DOHH2 (cell line): ENCODE measurements around the gene PHOSPHO1.
"Not testable (repeated sequence)": the region's sequence is repeated elsewhere in the genome, so short reads cannot be mapped to it uniquely, and the experiment has no call there.

ENCODE experiments used
- H3F3A ChIP-seq: fragments of 200-600 bp; sonication (generic), shearing (Covaris generic); 2 replicates; pipeline ENCODE4 v1.6.0; 2016; ENCODE audit warnings: antibody characterized with exemption, mild to moderate bottlenecking; ENCODE audit not compliant: control insufficient read depth, insufficient read depth
- H3K27ac ChIP-seq: fragments of 200-600 bp; sonication (generic); 2 replicates; pipeline ENCODE4 v1.5.1; 2014; ENCODE audit warnings: low read depth, mild to moderate bottlenecking, low read length, moderate library complexity
- H3K27me3 ChIP-seq: fragments of 200-600 bp; sonication (generic); 2 replicates; pipeline ENCODE4 v1.6.1; 2014; ENCODE audit warnings: mild to moderate bottlenecking, low read length, mixed read lengths; ENCODE audit not compliant: control insufficient read depth
- H3K36me3 ChIP-seq: fragments of 200-600 bp; sonication (generic); 2 replicates; pipeline ENCODE4 v1.6.1; 2014; ENCODE audit warnings: mild to moderate bottlenecking, low read length, moderate library complexity, mixed read lengths; ENCODE audit not compliant: control insufficient read depth
- H3K4me1 ChIP-seq: fragments of 200-600 bp; sonication (generic); 2 replicates; pipeline ENCODE4 v1.6.1; 2014; ENCODE audit warnings: mild to moderate bottlenecking, low read length, mixed read lengths; ENCODE audit not compliant: control insufficient read depth
- H3K4me2 ChIP-seq: fragments of 200-600 bp; sonication (generic); 2 replicates; pipeline ENCODE4 v1.6.0; 2014; ENCODE audit warnings: mild to moderate bottlenecking, low read length, moderate library complexity
- H3K4me3 ChIP-seq: fragments of 200-600 bp; sonication (generic); 2 replicates; pipeline ENCODE4 v1.5.1; 2014; ENCODE audit warnings: mild to moderate bottlenecking, low read length, mixed read lengths
- H3K79me2 ChIP-seq: fragments of 200-600 bp; sonication (generic); 2 replicates; pipeline ENCODE4 v1.6.1; 2014; ENCODE audit warnings: mild to moderate bottlenecking, low read length, mixed read lengths; ENCODE audit not compliant: control insufficient read depth
- H3K9me2 ChIP-seq: fragments of 200-600 bp; sonication (generic); replicated peaks from 2 replicates; pipeline ENCODE4 v1.6.1; 2014; ENCODE audit warnings: mild to moderate bottlenecking, low read length, mixed read lengths; ENCODE audit not compliant: control insufficient read depth
- H3K9me3 ChIP-seq: fragments of 200-600 bp; sonication (generic); 2 replicates; pipeline ENCODE4 v1.6.1; 2014; ENCODE audit warnings: antibody characterized with exemption, low read length, mixed read lengths; ENCODE audit not compliant: control insufficient read depth, insufficient read depth
- H4K20me1 ChIP-seq: fragments of 200-600 bp; sonication (generic); 2 replicates; pipeline ENCODE4 v1.6.0; 2014; ENCODE audit warnings: low read depth, mild to moderate bottlenecking, antibody characterized with exemption, low read length, moderate library complexity; ENCODE audit not compliant: control insufficient read depth, insufficient read depth
- EZH2phosphoT487 ChIP-seq: fragments of 200-600 bp; sonication (generic); IDR thresholded peaks from 2 replicates; pipeline ENCODE4 v1.6.1; 2017; ENCODE audit warnings: borderline replicate concordance, mild to moderate bottlenecking, antibody characterized with exemption, low read length, moderate library complexity, mixed read lengths
- TF ChIP-seq, protein P1 (sequence below): fragments of 200-600 bp; sonication (generic); IDR thresholded peaks from one replicate; pipeline ENCODE4 v1.5.1; 2014; ENCODE audit warnings: antibody characterized with exemption, mild to moderate bottlenecking, low read depth, low read length; ENCODE audit not compliant: poor library complexity, severe bottlenecking

PHOSPHO1 gene

DNA sequence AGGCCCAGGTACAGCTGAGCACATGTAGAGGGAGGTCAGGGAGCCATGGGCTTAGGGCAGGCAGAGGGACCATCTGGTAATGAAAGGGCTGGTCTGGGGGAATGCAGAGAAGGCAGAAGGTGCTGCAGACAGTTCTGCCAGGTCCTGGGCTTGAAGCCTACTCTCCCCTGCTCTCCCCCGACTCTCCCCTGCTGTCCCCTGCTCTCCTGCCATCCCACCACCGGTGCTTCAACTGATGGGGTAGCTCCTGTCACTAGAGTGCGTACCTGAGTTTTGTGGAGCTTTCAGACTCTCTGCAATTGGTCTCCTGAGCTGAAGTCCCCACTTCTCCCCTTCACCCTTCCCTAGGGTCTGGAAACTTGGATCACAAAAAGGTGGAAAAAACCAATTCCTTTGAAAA, 37.3 kb upstream of the PHOSPHO1 start:
- H3K27me3 ChIP-seq: peaks cover 5% of the 10 kb centered on the region; the same call in 1 of the 2 replicates
- H3K9me2 ChIP-seq: no peaks in the 10 kb centered on the region
- H3K36me3 ChIP-seq: no peaks in the 10 kb centered on the region
- no peaks in the 10 kb centered on the region for H3K4me1 ChIP-seq
- H3K9me3 ChIP-seq: no peaks in the 10 kb centered on the region
- no peak overlapping the region for H3K4me2 ChIP-seq
- no peaks in the 10 kb centered on the region for H3K79me2 ChIP-seq
- no peaks in the 10 kb centered on the region for H4K20me1 ChIP-seq
- no peak overlapping the region for H3K4me3 ChIP-seq
- H3K27ac ChIP-seq: no peak overlapping the region
- no peaks in the 10 kb centered on the region for H3F3A ChIP-seq
- TF ChIP-seq, protein P1, sequence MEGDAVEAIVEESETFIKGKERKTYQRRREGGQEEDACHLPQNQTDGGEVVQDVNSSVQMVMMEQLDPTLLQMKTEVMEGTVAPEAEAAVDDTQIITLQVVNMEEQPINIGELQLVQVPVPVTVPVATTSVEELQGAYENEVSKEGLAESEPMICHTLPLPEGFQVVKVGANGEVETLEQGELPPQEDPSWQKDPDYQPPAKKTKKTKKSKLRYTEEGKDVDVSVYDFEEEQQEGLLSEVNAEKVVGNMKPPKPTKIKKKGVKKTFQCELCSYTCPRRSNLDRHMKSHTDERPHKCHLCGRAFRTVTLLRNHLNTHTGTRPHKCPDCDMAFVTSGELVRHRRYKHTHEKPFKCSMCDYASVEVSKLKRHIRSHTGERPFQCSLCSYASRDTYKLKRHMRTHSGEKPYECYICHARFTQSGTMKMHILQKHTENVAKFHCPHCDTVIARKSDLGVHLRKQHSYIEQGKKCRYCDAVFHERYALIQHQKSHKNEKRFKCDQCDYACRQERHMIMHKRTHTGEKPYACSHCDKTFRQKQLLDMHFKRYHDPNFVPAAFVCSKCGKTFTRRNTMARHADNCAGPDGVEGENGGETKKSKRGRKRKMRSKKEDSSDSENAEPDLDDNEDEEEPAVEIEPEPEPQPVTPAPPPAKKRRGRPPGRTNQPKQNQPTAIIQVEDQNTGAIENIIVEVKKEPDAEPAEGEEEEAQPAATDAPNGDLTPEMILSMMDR: no peak
- no peak for TF ChIP-seq EZH2phosphoT487

DNA sequence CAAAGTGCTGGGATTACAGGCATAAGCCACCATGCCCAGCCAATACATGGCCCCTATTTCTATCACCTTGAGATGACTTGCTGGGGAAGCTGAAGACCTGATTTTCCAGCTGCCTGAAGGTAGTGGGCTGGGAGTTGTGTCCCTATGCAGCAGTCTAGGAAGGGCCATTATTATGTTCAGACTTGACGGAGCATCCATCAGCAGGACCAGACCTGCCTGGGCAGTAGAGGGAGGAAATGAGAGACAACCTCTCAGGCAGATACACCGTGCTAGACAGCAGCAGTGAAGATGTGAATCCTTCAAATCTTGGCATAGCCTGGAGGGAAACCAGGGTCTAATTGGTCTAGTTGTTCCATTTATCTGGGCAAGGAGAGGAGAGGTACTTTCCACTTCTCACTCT, 35.6 kb upstream of the PHOSPHO1 start:
- Histone ChIP-seq H3F3A (no peaks in the 10 kb centered on the region), H3K4me2 (no peak overlapping the region), H3K4me3 (no peak overlapping the region), H3K9me3 (no peaks in the 10 kb centered on the region), H3K36me3 (no peaks in the 10 kb centered on the region), H3K79me2 (no peaks in the 10 kb centered on the region), H3K9me2 (no peaks in the 10 kb centered on the region), H4K20me1 (no peaks in the 10 kb centered on the region), H3K27me3 (peaks cover 6% of the 10 kb centered on the region), H3K4me1 (no peaks in the 10 kb centered on the region), H3K27ac (no peak overlapping the region)
- no peak for TF ChIP-seq EZH2phosphoT487
- TF ChIP-seq, protein P1: no peak

DNA sequence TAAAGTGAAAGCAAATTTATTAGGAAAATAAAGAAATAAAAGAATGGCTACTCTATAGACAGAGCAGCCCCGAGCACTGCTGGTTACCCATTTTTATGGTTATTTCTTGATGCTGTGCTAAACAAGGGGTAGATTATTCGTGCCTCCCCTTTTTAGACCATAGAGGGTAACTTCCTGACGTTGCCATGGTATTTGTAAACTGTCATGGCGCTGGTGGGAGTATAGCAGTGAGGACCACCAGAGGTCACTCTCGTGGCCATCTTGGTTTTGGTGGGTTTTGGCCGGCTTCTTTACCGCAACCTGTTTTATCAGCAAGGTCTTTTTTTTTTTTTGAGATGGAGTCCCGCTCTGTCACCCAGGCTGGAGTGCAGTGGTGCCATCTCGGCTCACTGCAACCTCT, 31.0 kb upstream of the PHOSPHO1 start:
- H3K79me2 ChIP-seq, H3K9me3 ChIP-seq, H4K20me1 ChIP-seq, H3K27ac ChIP-seq, H3K36me3 ChIP-seq, H3K9me2 ChIP-seq, H3K4me3 ChIP-seq, H3K4me2 ChIP-seq, H3F3A ChIP-seq: not testable (repeated sequence)
- Histone ChIP-seq H3K4me1 (peaks cover 12% of the 10 kb centered on the region), H3K27me3 (peaks cover 15% of the 10 kb centered on the region)

DNA sequence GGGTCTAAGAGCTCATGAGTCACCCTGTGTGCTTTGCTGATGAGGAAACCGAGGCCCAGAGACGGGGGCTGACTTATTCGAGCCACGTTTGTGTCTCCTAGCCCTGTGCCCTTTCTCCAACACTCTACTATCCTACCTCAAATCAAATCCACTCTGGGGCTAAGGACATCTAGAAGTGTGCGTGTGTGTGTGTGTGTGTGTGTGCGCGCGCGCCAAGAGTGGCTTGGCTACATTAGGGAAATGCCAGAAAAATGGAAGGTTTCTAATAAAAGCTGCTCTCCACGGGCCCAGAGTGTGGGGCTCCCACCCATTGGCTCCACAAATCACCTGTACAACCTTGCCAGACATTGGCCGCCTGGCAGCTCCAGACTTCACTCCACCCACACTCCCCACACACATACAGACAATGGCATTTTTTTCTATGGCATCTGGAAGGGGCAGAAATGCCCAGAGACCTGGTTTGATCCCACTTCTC, 30.3 kb upstream of the PHOSPHO1 start:
- TF ChIP-seq EZH2phosphoT487: no peak
- TF ChIP-seq, protein P1: no peak
- Histone ChIP-seq H3K4me3 (peak overlapping the region; percentile 60), H3F3A (no peaks in the 10 kb centered on the region), H3K27me3 (peaks cover 15% of the 10 kb centered on the region), H3K4me2 (peak overlapping the region; percentile 80), H3K27ac (no peak overlapping the region), H3K9me2 (no peaks in the 10 kb centered on the region), H3K9me3 (no peaks in the 10 kb centered on the region), H3K4me1 (peaks cover 12% of the 10 kb centered on the region), H3K79me2 (no peaks in the 10 kb centered on the region), H4K20me1 (no peaks in the 10 kb centered on the region), H3K36me3 (no peaks in the 10 kb centered on the region)
